Gastrocnemius medialis (tissue), 4 donors: ENCODE measurements around the gene SAP30BP.

Experiments used
- POLR2A ChIP-seq, 2 donors: fragments of 450-650 bp; IDR thresholded peaks; one replicate each; pipeline ENCODE4 v1.6.1; 2017; ENCODE audit warnings: antibody characterized with exemption in 2 of 2, mild to moderate bottlenecking in 2 of 2, moderate library complexity in 2 of 2
- TF ChIP-seq, protein P1 (sequence below), 5 experiments: fragments of 450-650 bp in 3 of 5; fragments of 200-600 bp in 2 of 5; sonication (generic) in 2 of 5; IDR thresholded peaks in 4 of 5; conservative IDR thresholded peaks in 1 of 5; 1 replicate in 4 of 5; 2 replicates in 1 of 5; pipeline ENCODE4 v1.5.1; 2016 to 2019; ENCODE audit warnings: antibody characterized with exemption in 5 of 5, mild to moderate bottlenecking in 3 of 5, moderate library complexity in 3 of 5

DNA sequence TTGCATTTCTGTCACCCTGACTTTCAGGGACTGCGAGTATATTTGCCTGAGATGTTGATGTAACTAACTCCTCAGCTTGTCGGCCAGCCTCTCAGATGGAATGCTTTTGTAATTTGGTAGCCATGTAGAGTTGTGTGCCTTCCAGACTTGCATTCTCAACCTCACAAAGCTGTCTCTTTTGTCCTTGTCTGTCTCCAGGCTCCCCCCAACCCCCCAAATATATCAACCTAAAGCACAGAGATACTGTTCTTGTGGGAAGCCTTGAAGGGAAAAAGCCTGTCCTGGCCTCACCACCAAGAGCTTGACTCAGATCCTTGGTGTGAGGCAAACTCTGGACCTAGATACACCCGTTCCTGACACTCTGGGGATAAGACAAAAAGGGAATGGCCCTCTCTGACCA lies 18.4 kb downstream of the SAP30BP start:
- TF ChIP-seq, protein P1, sequence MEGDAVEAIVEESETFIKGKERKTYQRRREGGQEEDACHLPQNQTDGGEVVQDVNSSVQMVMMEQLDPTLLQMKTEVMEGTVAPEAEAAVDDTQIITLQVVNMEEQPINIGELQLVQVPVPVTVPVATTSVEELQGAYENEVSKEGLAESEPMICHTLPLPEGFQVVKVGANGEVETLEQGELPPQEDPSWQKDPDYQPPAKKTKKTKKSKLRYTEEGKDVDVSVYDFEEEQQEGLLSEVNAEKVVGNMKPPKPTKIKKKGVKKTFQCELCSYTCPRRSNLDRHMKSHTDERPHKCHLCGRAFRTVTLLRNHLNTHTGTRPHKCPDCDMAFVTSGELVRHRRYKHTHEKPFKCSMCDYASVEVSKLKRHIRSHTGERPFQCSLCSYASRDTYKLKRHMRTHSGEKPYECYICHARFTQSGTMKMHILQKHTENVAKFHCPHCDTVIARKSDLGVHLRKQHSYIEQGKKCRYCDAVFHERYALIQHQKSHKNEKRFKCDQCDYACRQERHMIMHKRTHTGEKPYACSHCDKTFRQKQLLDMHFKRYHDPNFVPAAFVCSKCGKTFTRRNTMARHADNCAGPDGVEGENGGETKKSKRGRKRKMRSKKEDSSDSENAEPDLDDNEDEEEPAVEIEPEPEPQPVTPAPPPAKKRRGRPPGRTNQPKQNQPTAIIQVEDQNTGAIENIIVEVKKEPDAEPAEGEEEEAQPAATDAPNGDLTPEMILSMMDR (IDR thresholded peaks at IDR 0.05 in 4 of 5, conservative IDR thresholded peaks at IDR 0.05 in 1 of 5) = no peak
- TF ChIP-seq POLR2A (IDR thresholded peaks at IDR 0.05) = no peak
